IPS DF 6.9 (cell line): ENCODE data around the gene GRIP1.

Experiments used
- DNase-seq: peaks from one replicate; pipeline ENCODE4 v3.0.0-alpha.2; 2013; ENCODE audit warnings: low read depth, low spot score
- H3K27ac ChIP-seq: one replicate; pipeline ENCODE4 v1.5.1; 2013; ENCODE audit warnings: low read length, control low read depth
- H3K27me3 ChIP-seq: 2 replicates; pipeline ENCODE4 v1.6.1; 2013; ENCODE audit warnings: mild to moderate bottlenecking, low read length; ENCODE audit not compliant: control insufficient read depth, insufficient read depth
- H3K36me3 ChIP-seq: 2 replicates; pipeline ENCODE4 v1.6.1; 2013; ENCODE audit warnings: low read length; ENCODE audit not compliant: control insufficient read depth, insufficient read depth
- H3K4me1 ChIP-seq: 2 replicates; pipeline ENCODE4 v1.6.1; 2013; ENCODE audit warnings: low read length; ENCODE audit not compliant: control insufficient read depth, insufficient read depth
- H3K4me3 ChIP-seq: 2 replicates; pipeline ENCODE4 v1.5.1; 2013; ENCODE audit warnings: mild to moderate bottlenecking, low read length
- H3K9me3 ChIP-seq: 2 replicates; pipeline ENCODE4 v1.6.1; 2013; ENCODE audit warnings: low read length, inconsistent platforms; ENCODE audit not compliant: control insufficient read depth, insufficient read depth
- WGBS: extraction: QIAGEN DNeasy Blood & Tissue Kit; methylation state at CpG from one replicate; pipeline ENCODE4 v1.1.7; 2013; ENCODE audit warnings: mixed read lengths, missing lambda C conversion rate; ENCODE audit not compliant: insufficient read length, insufficient coverage; 5-methylcytosine and 5-hydroxymethylcytosine counted together

Gene GRIP1

GRCh38 chr12:66693901-66694513, 15.1 kb upstream of the GRIP1 start:
- Histone ChIP-seq H3K9me3 (no peaks in the 10 kb centered on the region; the same call in 1 of the 2 replicates), H3K27me3 (no peaks in the 10 kb centered on the region), H3K27ac (no peak overlapping the region), H3K4me3 (no peak overlapping the region), H3K36me3 (no peaks in the 10 kb centered on the region), H3K4me1 (no peaks in the 10 kb centered on the region; the same call in 1 of the 2 replicates)
- WGBS, result no CpG with 5 or more reads among the region's 1 CpG
- no peak for DNase-seq

DNA sequence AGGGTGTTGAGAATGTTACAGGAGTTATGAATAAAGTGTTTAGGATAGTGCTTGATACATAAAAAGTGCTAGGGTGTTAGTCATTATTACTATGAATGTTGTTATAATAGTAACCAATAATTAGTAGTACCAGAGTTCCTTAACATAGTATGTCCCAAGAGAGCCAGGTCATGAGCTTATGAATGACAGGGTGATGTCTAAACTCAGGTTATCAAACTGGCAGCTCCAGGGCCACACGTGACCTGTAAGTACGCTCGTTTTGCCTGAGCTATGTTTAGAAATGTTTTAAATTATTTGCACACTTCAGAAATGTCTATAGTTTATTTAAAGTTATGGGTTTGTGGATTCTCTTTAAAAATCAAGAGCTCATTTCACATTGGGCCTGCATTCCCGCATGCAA, 14.1 kb upstream of the GRIP1 start:
- no peaks in the 10 kb centered on the region; the same call in 1 of the 2 replicates for H3K9me3 ChIP-seq
- H3K4me3 ChIP-seq, result no peak overlapping the region
- H3K27me3 ChIP-seq, result no peaks in the 10 kb centered on the region
- no peaks in the 10 kb centered on the region for H3K36me3 ChIP-seq
- no CpG with 5 or more reads among the region's 4 CpGs for WGBS
- no peaks in the 10 kb centered on the region; the same call in 1 of the 2 replicates for H3K4me1 ChIP-seq
- no peak for DNase-seq
- no peak overlapping the region for H3K27ac ChIP-seq

DNA sequence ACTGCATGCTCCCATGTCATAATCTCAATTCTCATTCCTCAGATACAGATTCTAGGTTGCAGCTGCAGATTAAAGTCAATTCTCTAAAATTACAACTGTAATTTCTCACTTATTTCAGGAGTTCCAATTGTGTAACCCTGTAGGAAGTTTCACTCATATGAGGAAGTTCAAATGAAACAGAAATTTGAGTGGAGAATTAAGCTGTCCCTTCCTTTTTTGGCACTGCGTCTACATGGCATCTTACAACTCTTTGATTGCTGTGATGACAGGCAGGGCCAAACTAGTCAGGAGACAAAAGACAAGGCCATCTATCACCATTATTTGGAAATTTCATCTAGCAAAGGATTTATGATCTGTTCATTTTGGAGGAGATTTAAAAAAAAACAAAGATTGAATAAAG, 13.3 kb upstream of the GRIP1 start:
- no CpG with 5 or more reads among the region's 1 CpG for WGBS
- peaks cover 2% of the 10 kb centered on the region; the same call in 1 of the 2 replicates for H3K4me1 ChIP-seq
- no peak for DNase-seq

GRCh38 chr12:66688846-66689439, 10.1 kb upstream of the GRIP1 start:
- peak; percentile 71 for DNase-seq
- Histone ChIP-seq H3K9me3 (no peaks in the 10 kb centered on the region; the same call in 1 of the 2 replicates), H3K4me1 (peaks cover 2% of the 10 kb centered on the region; the same call in 1 of the 2 replicates), H3K36me3 (no peaks in the 10 kb centered on the region), H3K4me3 (no peak overlapping the region), H3K27me3 (no peaks in the 10 kb centered on the region), H3K27ac (no peak overlapping the region)
- no CpG with 5 or more reads among the region's 8 CpGs for WGBS

More for the DNA sequence above, 13.3 kb upstream of the GRIP1 start:
- Histone ChIP-seq H3K27ac (no peak overlapping the region), H3K4me3 (no peak overlapping the region), H3K9me3 (no peaks in the 10 kb centered on the region; the same call in 1 of the 2 replicates), H3K27me3 (no peaks in the 10 kb centered on the region), H3K36me3 (no peaks in the 10 kb centered on the region)

DNA sequence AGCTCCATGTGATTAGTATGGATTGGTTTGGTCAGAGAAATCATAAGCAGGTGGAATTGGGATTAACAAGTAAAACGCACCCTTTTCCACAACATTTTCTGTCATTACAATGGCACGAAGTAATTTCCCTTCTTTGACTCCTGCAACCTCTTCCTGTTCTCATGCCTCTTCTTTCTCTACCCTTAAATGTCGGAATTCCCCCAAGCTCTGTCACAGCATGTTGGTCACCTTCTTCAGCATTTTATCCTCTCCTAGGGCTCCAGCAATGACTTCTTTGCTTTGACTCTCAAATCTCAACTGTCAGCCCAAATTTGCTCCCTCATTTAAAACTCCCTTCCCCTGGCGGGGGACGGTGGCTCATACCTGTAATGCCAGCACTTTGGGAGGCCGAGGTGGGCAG, 5.3 kb upstream of the GRIP1 start:
- H3K9me3 ChIP-seq, result no peaks in the 10 kb centered on the region
- no peak for DNase-seq
- H3K4me3 ChIP-seq, result no peak overlapping the region
- no peaks in the 10 kb centered on the region for H3K27me3 ChIP-seq
- no peak overlapping the region for H3K27ac ChIP-seq
- no CpG with 5 or more reads among the region's 6 CpGs for WGBS
- H3K36me3 ChIP-seq, result no peaks in the 10 kb centered on the region
- H3K4me1 ChIP-seq, result peaks cover 2% of the 10 kb centered on the region; the same call in 1 of the 2 replicates

DNA sequence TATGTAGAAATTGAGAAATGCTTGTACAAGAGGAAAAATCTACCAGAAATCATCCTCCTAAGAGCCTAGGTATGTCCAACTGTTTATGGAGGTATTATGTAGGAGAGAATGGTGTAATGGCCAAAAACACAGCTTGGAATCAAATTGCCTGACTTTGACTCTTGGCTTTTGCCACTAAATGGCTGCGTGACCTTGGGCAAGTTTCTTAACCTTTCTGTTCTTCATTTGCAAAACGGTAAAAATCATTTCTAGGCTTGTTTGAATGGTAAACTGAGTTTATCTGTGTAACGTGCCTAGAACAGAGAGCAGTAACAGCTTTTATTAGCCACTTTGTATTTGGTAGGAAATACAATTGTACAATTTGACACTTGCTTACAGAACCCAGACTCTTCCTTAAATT, 4.9 kb upstream of the GRIP1 start:
- H3K9me3 ChIP-seq, result no peaks in the 10 kb centered on the region
- no CpG with 5 or more reads among the region's 3 CpGs for WGBS

GRCh38 chr12:66683073-66683472, 4.2 kb upstream of the GRIP1 start:
- no peak for DNase-seq
- Histone ChIP-seq H3K36me3 (no peaks in the 10 kb centered on the region), H3K9me3 (no peaks in the 10 kb centered on the region), H3K4me1 (peaks cover 4% of the 10 kb centered on the region), H3K27me3 (no peaks in the 10 kb centered on the region), H3K27ac (no peak overlapping the region), H3K4me3 (no peak overlapping the region)
- WGBS, result no CpG with 5 or more reads among the region's 6 CpGs

More for the DNA sequence above, 4.9 kb upstream of the GRIP1 start:
- no peak for DNase-seq
- Histone ChIP-seq H3K27ac (no peak overlapping the region), H3K36me3 (no peaks in the 10 kb centered on the region), H3K27me3 (no peaks in the 10 kb centered on the region), H3K4me1 (peaks cover 4% of the 10 kb centered on the region), H3K4me3 (no peak overlapping the region)

- no peak overlapping the region for H3K27ac ChIP-seq
- no peaks in the 10 kb centered on the region for H3K27me3 ChIP-seq
- no peak overlapping the region for H3K4me3 ChIP-seq
- DNase-seq, result no peak
- no peaks in the 10 kb centered on the region for H3K36me3 ChIP-seq
- 100% methylated on average over 2 of the region's 7 CpGs for WGBS
- H3K9me3 ChIP-seq, result no peaks in the 10 kb centered on the region
- H3K4me1 ChIP-seq, result peaks cover 2% of the 10 kb centered on the region
These were observed 697 bp upstream of the GRIP1 start for GRCh38 chr12:66679461-66680084.

- no peak overlapping the region for H3K4me3 ChIP-seq
- no peaks in the 10 kb centered on the region for H3K27me3 ChIP-seq
- no peak for DNase-seq
- peaks cover 2% of the 10 kb centered on the region for H3K4me1 ChIP-seq
- H3K27ac ChIP-seq, result no peak overlapping the region
- no peaks in the 10 kb centered on the region for H3K36me3 ChIP-seq
- no peaks in the 10 kb centered on the region for H3K9me3 ChIP-seq
These were observed 2.6 kb downstream of the GRIP1 start for GRCh38 chr12:66676241-66676640.

DNA sequence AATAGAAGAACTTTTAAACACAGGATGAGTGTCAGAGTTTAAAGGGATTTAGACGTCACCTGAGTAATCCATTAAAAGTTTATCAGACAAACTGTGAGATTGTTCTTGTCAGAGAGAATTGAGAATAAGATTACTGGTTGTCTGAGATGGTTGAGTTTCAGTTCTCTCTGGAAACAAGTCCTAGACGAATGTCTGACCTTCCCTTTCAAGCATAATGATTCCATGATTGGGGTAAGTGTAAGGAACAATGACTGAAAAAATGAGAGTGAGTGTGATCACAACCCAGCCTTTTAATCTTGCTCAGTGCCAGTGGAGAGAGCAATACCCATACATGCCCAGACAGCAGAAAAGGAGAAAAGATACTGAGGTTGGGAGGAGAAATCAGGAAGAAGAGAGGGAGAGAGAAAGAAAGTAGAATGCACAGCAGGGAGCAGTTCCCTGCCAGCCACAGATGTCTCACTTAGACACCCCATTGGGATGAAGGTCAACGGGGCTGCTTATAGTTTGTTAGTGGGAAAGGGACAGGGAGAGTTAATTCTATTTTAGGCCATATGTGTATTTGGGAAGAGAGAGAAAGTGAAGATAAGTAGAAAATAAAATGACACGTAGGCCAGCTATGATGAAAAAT, 4.3 kb downstream of the GRIP1 start:
- Histone ChIP-seq H3K4me1 (peaks cover 2% of the 10 kb centered on the region), H3K27me3 (no peaks in the 10 kb centered on the region), H3K27ac (no peak overlapping the region), H3K9me3 (no peaks in the 10 kb centered on the region), H3K4me3 (no peak overlapping the region), H3K36me3 (no peaks in the 10 kb centered on the region)
- no CpG with 5 or more reads among the region's 4 CpGs for WGBS
- DNase-seq, result no peak
